HEK293T (cell line): ENCODE results near the gene ATP6V1E1.

Experiments
- CTCF ChIA-PET: fragments of 350-600 bp; formaldehyde crosslinking; extraction: SDS; loops from one replicate; lab custom pipeline; 2021; ENCODE audit warnings: antibody characterized with exemption, inconsistent platforms; lab: Yijun Ruan, JAX
- POLR2A ChIA-PET: fragments of 350-600 bp; formaldehyde crosslinking; extraction: SDS; loops from one replicate; lab custom pipeline; 2020; ENCODE audit warnings: antibody characterized with exemption, inconsistent platforms; lab: Yijun Ruan, JAX
- DNase-seq: peaks from one replicate; pipeline ENCODE4 v3.0.0; 2012; ENCODE audit warnings: mixed read lengths; ENCODE audit errors: extremely low spot score
- ARNT ChIP-seq: fragments of 450-650 bp; IDR thresholded peaks from 2 replicates; pipeline ENCODE4 v1.6.1; 2017; ENCODE audit warnings: mild to moderate bottlenecking
- BHLHE40 ChIP-seq: fragments of 450-650 bp; IDR thresholded peaks from 2 replicates; pipeline ENCODE4 v1.6.1; 2016; ENCODE audit warnings: mild to moderate bottlenecking, moderate library complexity, borderline replicate concordance
- CTBP1 ChIP-seq: fragments of 450-650 bp; IDR thresholded peaks from 2 replicates; pipeline ENCODE4 v1.6.1; 2016; ENCODE audit warnings: borderline replicate concordance
- ELF4 ChIP-seq: fragments of 450-650 bp; IDR thresholded peaks from 2 replicates; pipeline ENCODE4 v1.6.1; 2017; ENCODE audit warnings: antibody characterized with exemption
- FOXA1 ChIP-seq: fragments of 450-650 bp; IDR thresholded peaks from 2 replicates; pipeline ENCODE4 v1.6.1; 2016; ENCODE audit warnings: mild to moderate bottlenecking
- FOXK2 ChIP-seq: fragments of 450-650 bp; IDR thresholded peaks from 2 replicates; pipeline ENCODE4 v1.6.1; 2016; ENCODE audit warnings: mild to moderate bottlenecking
- FOXM1 ChIP-seq: fragments of 450-650 bp; IDR thresholded peaks from 2 replicates; pipeline ENCODE4 v1.6.1; 2017; ENCODE audit warnings: mild to moderate bottlenecking, borderline replicate concordance
- HDGF ChIP-seq: fragments of 450-650 bp; IDR thresholded peaks from 2 replicates; pipeline ENCODE4 v1.6.1; 2017; ENCODE audit warnings: antibody characterized with exemption, borderline replicate concordance
- L3MBTL2 ChIP-seq: fragments of 450-650 bp; conservative IDR thresholded peaks from 2 replicates; pipeline ENCODE4 v1.6.1; 2016; ENCODE audit warnings: mild to moderate bottlenecking
- LEF1 ChIP-seq: fragments of 450-650 bp; IDR thresholded peaks from 2 replicates; pipeline ENCODE4 v1.6.1; 2017; ENCODE audit warnings: mild to moderate bottlenecking, borderline replicate concordance
- NFRKB ChIP-seq: fragments of 450-650 bp; IDR thresholded peaks from 2 replicates; pipeline ENCODE4 v1.6.1; 2016; ENCODE audit warnings: mild to moderate bottlenecking, moderate library complexity
- SP1 ChIP-seq: fragments of 450-650 bp; IDR thresholded peaks from 2 replicates; pipeline ENCODE4 v1.6.1; 2017
- SUZ12 ChIP-seq: fragments of 450-650 bp; IDR thresholded peaks from 2 replicates; pipeline ENCODE4 v1.6.1; 2016; ENCODE audit warnings: mild to moderate bottlenecking
- TARDBP ChIP-seq: fragments of 450-650 bp; IDR thresholded peaks from 2 replicates; pipeline ENCODE4 v1.6.1; 2016
- ZNF384 ChIP-seq: fragments of 450-650 bp; IDR thresholded peaks from 2 replicates; pipeline ENCODE4 v1.6.1; 2016
- TF ChIP-seq, protein P1 (sequence below): fragments of 450-650 bp; IDR thresholded peaks from 2 replicates; pipeline ENCODE4 v1.6.1; 2016

ATP6V1E1 gene

DNA sequence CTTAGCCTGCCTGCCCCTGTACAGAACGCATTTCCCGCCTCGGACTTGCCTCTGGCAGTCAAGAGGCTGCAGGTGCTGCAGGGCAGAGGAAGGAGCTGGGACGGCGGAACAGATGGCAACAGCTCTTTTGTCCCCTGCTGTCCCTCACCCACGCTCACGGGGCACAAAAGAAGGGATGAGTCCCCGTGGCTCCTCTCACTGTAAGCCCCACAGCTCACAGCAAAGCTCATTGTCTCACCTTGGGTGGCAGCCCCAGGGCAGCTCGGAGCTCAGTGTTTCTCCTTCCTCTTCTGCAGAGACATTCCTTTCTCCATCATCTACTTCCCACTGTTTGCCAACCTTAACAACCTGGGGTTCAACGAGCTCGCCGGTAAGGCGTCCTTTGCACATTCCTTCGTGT, 40.9 kb downstream of the ATP6V1E1 start:
- POLR2A ChIA-PET, result interaction anchor here (0.9 to 1.3 kb wide), 2 partner anchors 33 to 416 kb away, joined by 3 read pairs; no protein-coding TSS in a partner anchor
- TF ChIP-seq TARDBP (no peak), FOXA1 (no peak), SP1 (no peak), ZNF384 (no peak), LEF1 (no peak), FOXK2 (no peak), FOXM1 (no peak), L3MBTL2 (no peak)
- TF ChIP-seq, protein P1, sequence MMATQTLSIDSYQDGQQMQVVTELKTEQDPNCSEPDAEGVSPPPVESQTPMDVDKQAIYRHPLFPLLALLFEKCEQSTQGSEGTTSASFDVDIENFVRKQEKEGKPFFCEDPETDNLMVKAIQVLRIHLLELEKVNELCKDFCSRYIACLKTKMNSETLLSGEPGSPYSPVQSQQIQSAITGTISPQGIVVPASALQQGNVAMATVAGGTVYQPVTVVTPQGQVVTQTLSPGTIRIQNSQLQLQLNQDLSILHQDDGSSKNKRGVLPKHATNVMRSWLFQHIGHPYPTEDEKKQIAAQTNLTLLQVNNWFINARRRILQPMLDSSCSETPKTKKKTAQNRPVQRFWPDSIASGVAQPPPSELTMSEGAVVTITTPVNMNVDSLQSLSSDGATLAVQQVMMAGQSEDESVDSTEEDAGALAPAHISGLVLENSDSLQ, result no peak
- no peak for DNase-seq
- CTCF ChIA-PET, result interaction anchor here (1.1 kb wide), 1 partner anchor 29 kb away, joined by 3 read pairs; no protein-coding TSS in a partner anchor

DNA sequence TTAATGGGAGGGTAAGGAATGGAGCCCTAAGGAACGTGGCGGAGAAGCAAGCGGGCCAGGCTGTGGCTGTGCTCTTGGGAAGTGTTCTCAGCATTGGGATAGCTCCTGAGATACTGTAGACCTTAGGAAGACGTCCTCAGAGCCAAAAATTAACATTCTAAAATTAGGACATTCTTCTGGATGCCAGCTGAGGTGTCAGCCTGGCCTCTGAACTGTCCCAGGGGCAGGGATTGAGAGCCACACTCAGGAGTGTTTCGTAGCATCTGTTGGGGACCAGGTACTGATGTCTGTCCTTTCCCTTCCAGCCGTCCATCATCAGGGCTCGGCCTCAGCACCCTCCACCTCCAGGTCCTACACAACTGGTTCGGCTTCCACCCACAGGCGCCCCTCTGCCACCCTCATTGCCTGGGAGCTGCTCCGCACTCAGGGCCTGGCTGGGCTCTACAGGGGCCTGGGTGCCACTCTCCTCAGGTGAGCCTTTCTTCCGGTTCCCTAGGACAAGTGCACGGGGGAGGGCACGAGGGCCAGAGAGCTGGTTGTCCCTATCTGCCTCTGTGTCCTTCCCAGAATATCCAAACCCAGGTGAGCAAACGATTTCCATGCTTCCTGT, 41.6 kb downstream of the ATP6V1E1 start:
- CTCF ChIA-PET, result interaction anchor here (1.1 kb wide), 1 partner anchor 28 kb away, joined by 3 read pairs; no protein-coding TSS in a partner anchor
- POLR2A ChIA-PET, result interaction anchor here (0.9 kb wide), 1 partner anchor 415 kb away, joined by 3 read pairs; no protein-coding TSS in a partner anchor
- DNase-seq, result no peak
- TF ChIP-seq NFRKB (no peak), L3MBTL2 (no peak), FOXA1 (no peak), BHLHE40 (no peak), ELF4 (no peak), CTBP1 (no peak), FOXK2 (no peak), TARDBP (no peak), HDGF (no peak), ZNF384 (no peak), LEF1 (no peak), FOXM1 (no peak)
- TF ChIP-seq, protein P1, result no peak

DNA sequence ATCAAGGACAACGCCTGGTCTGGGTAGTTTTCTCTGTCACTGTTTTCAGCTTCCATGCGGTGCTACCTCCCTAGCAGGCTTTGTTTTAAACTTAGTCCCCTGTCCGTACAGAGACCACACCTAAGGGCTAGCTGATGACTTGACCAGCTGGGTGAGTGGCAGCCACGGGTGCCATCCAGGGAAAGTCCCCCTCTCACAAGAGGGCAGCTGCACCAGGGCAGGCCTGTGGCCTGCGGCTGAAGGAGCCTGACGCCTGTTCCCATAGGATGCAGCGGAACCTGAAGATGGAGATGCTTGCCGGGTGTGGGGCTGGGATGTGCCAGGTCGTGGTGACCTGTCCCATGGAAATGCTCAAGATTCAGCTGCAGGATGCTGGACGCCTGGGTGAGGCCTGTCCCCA, 45.4 kb downstream of the ATP6V1E1 start:
- POLR2A ChIA-PET, result no interaction called here
- no peak for TF ChIP-seq FOXM1
- no peak for TF ChIP-seq BHLHE40
- TF ChIP-seq SUZ12, result no peak
- TF ChIP-seq ZNF384, result no peak
- CTCF ChIA-PET, result interaction anchor here (0.9 kb wide), 1 partner anchor 12 kb away, joined by 4 read pairs; no protein-coding TSS in a partner anchor
- DNase-seq, result no peak

DNA sequence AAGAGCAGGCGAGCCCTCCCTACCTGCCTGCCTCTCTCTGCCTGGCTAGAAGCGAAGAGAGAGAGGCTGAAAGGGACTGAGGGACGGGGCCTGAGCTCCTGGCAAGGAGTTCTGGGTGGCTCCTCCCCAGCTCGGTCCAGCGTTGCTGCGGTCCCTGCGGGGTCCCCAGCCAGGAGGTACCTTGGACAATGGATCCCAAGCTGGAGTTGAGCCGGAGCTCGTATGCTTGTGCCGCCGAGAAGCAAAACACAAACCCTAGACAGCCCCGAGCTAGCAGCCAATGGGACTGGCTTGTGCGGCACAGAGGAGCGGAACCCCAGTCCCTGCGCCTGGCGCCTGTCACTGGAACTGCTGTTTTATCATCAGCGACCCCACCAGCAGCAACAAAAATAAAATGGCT, 46.9 kb downstream of the ATP6V1E1 start:
- TF ChIP-seq FOXK2, result no peak
- no peak for TF ChIP-seq SUZ12
- no peak for TF ChIP-seq LEF1
- TF ChIP-seq, protein P1, result no peak
- no peak for TF ChIP-seq FOXA1
- no peak for TF ChIP-seq SP1
- TF ChIP-seq ARNT, result no peak
- no peak for TF ChIP-seq FOXM1
- no peak for TF ChIP-seq NFRKB
- CTCF ChIA-PET, result interaction anchor here (0.6 kb wide), 1 partner anchor 410 kb away, joined by 3 read pairs; no protein-coding TSS in a partner anchor
- no peak for DNase-seq
- POLR2A ChIA-PET, result no interaction called here

DNA sequence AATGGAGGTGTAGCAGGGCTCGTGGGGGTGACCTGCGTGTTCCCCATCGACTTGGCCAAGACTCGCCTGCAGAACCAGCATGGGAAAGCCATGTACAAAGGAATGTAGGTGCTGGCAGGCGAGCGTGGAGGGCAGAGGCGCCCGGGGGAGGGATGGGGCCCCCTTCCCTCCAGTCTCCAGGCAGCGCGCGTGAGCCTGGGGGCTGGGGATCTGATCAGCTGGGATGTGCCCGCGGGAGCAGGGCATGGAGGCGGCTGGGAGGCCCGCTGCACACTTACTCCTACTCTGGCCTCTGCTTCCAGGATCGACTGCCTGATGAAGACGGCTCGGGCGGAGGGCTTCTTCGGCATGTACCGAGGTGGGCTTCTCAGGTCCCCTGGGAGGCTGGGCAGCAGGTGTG, 47.5 kb downstream of the ATP6V1E1 start:
- ChIA-PET CTCF (interaction anchor here (0.6 kb wide), 1 partner anchor 409 kb away, joined by 3 read pairs; no protein-coding TSS in a partner anchor), POLR2A (no interaction called here)
- TF ChIP-seq FOXK2 (no peak), ZNF384 (no peak), ARNT (no peak), TARDBP (no peak), L3MBTL2 (no peak), ELF4 (no peak), CTBP1 (no peak), SP1 (no peak), NFRKB (no peak), SUZ12 (no peak), FOXM1 (no peak)
- TF ChIP-seq, protein P1, result no peak
- no peak for DNase-seq

DNA sequence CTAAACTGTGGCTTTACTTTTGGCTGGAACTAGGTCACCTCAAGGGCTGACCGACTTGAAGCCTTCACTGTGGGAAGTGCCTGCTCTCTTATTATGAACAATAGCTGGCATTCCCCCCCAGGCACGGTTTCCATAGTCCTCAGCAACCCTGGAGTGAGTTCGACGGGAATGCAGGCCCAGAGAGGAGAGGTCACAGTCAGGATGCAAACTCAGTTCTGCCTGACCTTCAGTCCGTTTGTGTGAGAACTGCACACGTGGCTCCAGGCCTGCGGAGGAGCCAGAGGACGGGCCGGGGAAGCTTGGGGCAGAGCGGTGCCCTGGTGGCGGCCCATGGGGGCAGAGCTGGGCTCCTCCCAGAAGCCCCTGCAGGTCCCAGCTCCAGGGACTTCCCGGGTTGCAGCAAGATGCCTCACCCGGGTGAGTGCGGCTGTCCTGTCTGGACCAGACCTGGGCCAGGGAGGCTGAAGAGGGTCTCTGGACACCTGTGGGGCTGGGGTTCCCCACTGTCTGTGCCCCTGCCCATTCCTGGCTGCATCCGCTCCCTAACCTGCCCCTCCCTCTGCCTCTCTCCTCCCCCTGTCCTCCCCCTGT, 48.0 kb downstream of the ATP6V1E1 start:
- CTCF ChIA-PET, result no interaction called here
- POLR2A ChIA-PET, result no interaction called here
- peak; percentile 45 for DNase-seq
- TF ChIP-seq NFRKB, result no peak
- TF ChIP-seq BHLHE40, result no peak
- TF ChIP-seq FOXM1, result no peak
- TF ChIP-seq FOXA1, result no peak
- no peak for TF ChIP-seq SUZ12
- TF ChIP-seq ZNF384, result no peak
- TF ChIP-seq ARNT, result no peak
- no peak for TF ChIP-seq CTBP1
- TF ChIP-seq ELF4, result no peak
- TF ChIP-seq SP1, result no peak
- TF ChIP-seq TARDBP, result no peak
